CD4-positive, alpha-beta T cell treated with Interleukin-4 for 1 hour (primary cell): Measurements from ENCODE around the gene IGF2BP3.
A peak's percentile ranks its signal among the peaks of the same experiment; 100 is the strongest.
"Not testable (repeated sequence)": the region's sequence is repeated elsewhere in the genome, so short reads cannot be mapped to it uniquely, and the experiment has no call there.

Experiments
- DNase-seq, 2 donors: peaks; one replicate each; pipeline ENCODE4 v3.0.0-alpha.2; 2020 to 2022

The IGF2BP3 gene

GRCh38 chr7:23470330-23471105 is at the start of gene IGF2BP3:
IGF2BP3 (minus strand) TSS chr7:23470491; CDS start chr7:23470110, 381 bp downstream.
- DNase-seq, result no peak

- no peak for DNase-seq
These were observed 44.5 kb upstream of the IGF2BP3 start for GRCh38 chr7:23514755-23515154.

GRCh38 chr7:23513746-23514145 is 43.5 kb upstream of the IGF2BP3 start:
- DNase-seq, result not testable (repeated sequence)

GRCh38 chr7:23494009-23494408 is 23.7 kb upstream of the IGF2BP3 start:
- no peak for DNase-seq

GRCh38 chr7:23491502-23491901 is 21.2 kb upstream of the IGF2BP3 start:
- no peak for DNase-seq

- peak; percentile 67 to 72 for DNase-seq
These were observed 20.3 kb upstream of the IGF2BP3 start for GRCh38 chr7:23490357-23491135.

GRCh38 chr7:23488714-23489113 is 18.4 kb upstream of the IGF2BP3 start:
- not testable (repeated sequence) for DNase-seq

- no peak for DNase-seq
These were observed 17.4 kb upstream of the IGF2BP3 start for GRCh38 chr7:23487670-23488069.

- no peak for DNase-seq
These were observed 15.9 kb upstream of the IGF2BP3 start for GRCh38 chr7:23486002-23486773.

- no peak for DNase-seq
These were observed 12.4 kb upstream of the IGF2BP3 start for GRCh38 chr7:23482686-23483085.

GRCh38 chr7:23477962-23478866 is 7.9 kb upstream of the IGF2BP3 start:
- DNase-seq, result no peak

- DNase-seq, result no peak
These were observed 6.8 kb upstream of the IGF2BP3 start for GRCh38 chr7:23477157-23477499.

GRCh38 chr7:23476286-23477156 is 6.2 kb upstream of the IGF2BP3 start:
- DNase-seq, result no peak

- DNase-seq, result no peak
These were observed 5.2 kb upstream of the IGF2BP3 start for GRCh38 chr7:23475576-23475839.

GRCh38 chr7:23474829-23475575 is 4.7 kb upstream of the IGF2BP3 start:
- peak in 1 of 2 donors; percentile 25 for DNase-seq

- DNase-seq, result peak; percentile 49 to 78
These were observed 4.0 kb upstream of the IGF2BP3 start for GRCh38 chr7:23474094-23474828.

GRCh38 chr7:23473844-23474093 is 3.5 kb upstream of the IGF2BP3 start:
- no peak for DNase-seq

GRCh38 chr7:23472956-23473843 is 2.9 kb upstream of the IGF2BP3 start:
- DNase-seq, result no peak

- DNase-seq, result no peak
These were observed 2.3 kb upstream of the IGF2BP3 start for GRCh38 chr7:23472556-23472955.
